Neuronal stem cell (in vitro differentiated cells): ENCODE results near the gene DIDO1.

Experiments
- DNase-seq: peaks from one replicate; pipeline ENCODE4 v3.0.0-alpha.2; 2013; ENCODE audit warnings: low spot score
- H2AFZ ChIP-seq: one replicate; pipeline ENCODE4 v1.6.1; 2013; ENCODE audit warnings: mild to moderate bottlenecking, low read length, inconsistent platforms
- H2AK5ac ChIP-seq: 2 replicates; pipeline ENCODE4 v1.6.1; 2013; ENCODE audit warnings: low read depth, mild to moderate bottlenecking, inconsistent platforms, low read length, moderate library complexity, mixed read lengths
- H2BK120ac ChIP-seq: 2 replicates; pipeline ENCODE4 v1.6.1; 2013; ENCODE audit warnings: low read depth, mild to moderate bottlenecking, inconsistent platforms, low read length, moderate library complexity, mixed read lengths
- H2BK12ac ChIP-seq: one replicate; pipeline ENCODE4 v1.6.1; 2013; ENCODE audit warnings: low read length, inconsistent platforms
- H2BK15ac ChIP-seq: 2 replicates; pipeline ENCODE4 v1.6.1; 2013; ENCODE audit warnings: mild to moderate bottlenecking, low read length, inconsistent platforms, mixed read lengths
- H2BK5ac ChIP-seq: one replicate; pipeline ENCODE4 v1.6.1; 2013; ENCODE audit warnings: inconsistent platforms, mild to moderate bottlenecking, low read length, moderate library complexity
- H3K14ac ChIP-seq: one replicate; pipeline ENCODE4 v1.6.1; 2013; ENCODE audit warnings: low read length, inconsistent platforms
- H3K18ac ChIP-seq: 2 replicates; pipeline ENCODE4 v1.6.1; 2013; ENCODE audit warnings: low read length, inconsistent platforms
- H3K23ac ChIP-seq: 2 replicates; pipeline ENCODE4 v1.6.1; 2013; ENCODE audit warnings: low read depth, mild to moderate bottlenecking, mixed read lengths, low read length, inconsistent platforms; ENCODE audit not compliant: poor library complexity
- H3K27ac ChIP-seq: replicated peaks from 3 replicates; pipeline ENCODE4 v1.5.1; 2013; ENCODE audit warnings: low read length, inconsistent platforms
- H3K27me3 ChIP-seq, 3 experiments: 2 replicates each; pipeline ENCODE4 v1.6.1; 2013; ENCODE audit warnings: low read length in 3 of 3, mild to moderate bottlenecking in 2 of 3, inconsistent platforms in 1 of 3, low read depth in 1 of 3, mixed read lengths in 1 of 3, moderate library complexity in 1 of 3; ENCODE audit not compliant: control insufficient read depth in 3 of 3, insufficient read depth in 3 of 3
- H3K36me3 ChIP-seq, 2 donors: replicated peaks in 1 of 2; 2 replicates each; pipeline ENCODE4 v1.6.1; 2013; ENCODE audit warnings: low read length in 2 of 2; ENCODE audit not compliant: control insufficient read depth in 2 of 2, insufficient read depth in 2 of 2
- H3K4ac ChIP-seq: 2 replicates; pipeline ENCODE4 v1.6.1; 2013; ENCODE audit warnings: inconsistent platforms, mild to moderate bottlenecking, low read length, moderate library complexity
- H3K4me1 ChIP-seq, 2 donors: 1 replicate in 1 of 2; 2 replicates in 1 of 2; pipeline ENCODE4 v1.6.1; 2013; ENCODE audit warnings: low read length in 2 of 2, low read depth in 1 of 2; ENCODE audit not compliant: control insufficient read depth in 2 of 2, insufficient read depth in 1 of 2
- H3K4me2 ChIP-seq: one replicate; pipeline ENCODE4 v1.6.1; 2013; ENCODE audit warnings: mild to moderate bottlenecking, low read length, inconsistent platforms; ENCODE audit not compliant: insufficient read depth, poor library complexity, severe bottlenecking
- H3K4me3 ChIP-seq, 2 donors: 2 replicates each; pipeline ENCODE4 v1.5.1; 2013; ENCODE audit warnings: low read length in 2 of 2, mild to moderate bottlenecking in 2 of 2, inconsistent platforms in 1 of 2, moderate library complexity in 1 of 2
- H3K79me1 ChIP-seq: one replicate; pipeline ENCODE4 v1.6.1; 2013; ENCODE audit warnings: low read depth, mild to moderate bottlenecking, inconsistent platforms, low read length, moderate library complexity
- H3K9ac ChIP-seq: one replicate; pipeline ENCODE4 v1.6.1; 2013; ENCODE audit warnings: mild to moderate bottlenecking, low read depth, low read length, inconsistent platforms; ENCODE audit not compliant: poor library complexity
- H3K9me3 ChIP-seq, 2 donors: replicated peaks in 1 of 2; 2 replicates each; pipeline versions ENCODE3 to v1.6.1; 2013; ENCODE audit warnings: low read length in 2 of 2, mild to moderate bottlenecking in 2 of 2, inconsistent platforms in 1 of 2, low read depth in 1 of 2, mixed read lengths in 1 of 2, moderate library complexity in 1 of 2; ENCODE audit not compliant: control insufficient read depth in 2 of 2, insufficient read depth in 1 of 2
- H4K8ac ChIP-seq: one replicate; pipeline ENCODE4 v1.6.1; 2013; ENCODE audit warnings: low read depth, mild to moderate bottlenecking, inconsistent platforms, low read length, moderate library complexity
- H4K91ac ChIP-seq: one replicate; pipeline ENCODE4 v1.6.1; 2013; ENCODE audit warnings: low read length, low read depth, mild to moderate bottlenecking, inconsistent platforms; ENCODE audit not compliant: poor library complexity
- WGBS, 2 donors: extraction: QIAGEN DNeasy Blood & Tissue Kit; methylation state at CpG; one replicate each; pipeline ENCODE4 v1.1.7; 2013; ENCODE audit warnings: missing lambda C conversion rate in 2 of 2, mixed read lengths in 1 of 2; ENCODE audit not compliant: insufficient read length in 2 of 2, insufficient replicate concordance in 1 of 2; ENCODE audit errors: extremely low coverage in 2 of 2; 5-methylcytosine and 5-hydroxymethylcytosine counted together

DIDO1 gene

GRCh38 chr20:62897666-62898065, 28.6 kb downstream of the DIDO1 start:
- Histone ChIP-seq H2BK15ac (no peak overlapping the region), H2AFZ (no peak overlapping the region), H3K9ac (no peak overlapping the region), H3K9me3 (no peaks in the 10 kb centered on the region), H3K4me2 (no peak overlapping the region), H3K4me1 (peaks cover 9 to 14% of the 10 kb centered on the region in 2 donors), H4K91ac (no peak overlapping the region), H3K36me3 (peaks cover 20 to 80% of the 10 kb centered on the region in 2 donors), H3K14ac (no peak overlapping the region), H2BK120ac (no peak overlapping the region), H2AK5ac (no peak overlapping the region), H2BK5ac (no peak overlapping the region), H3K27me3 (no peaks in the 10 kb centered on the region), H3K4ac (no peak overlapping the region), H2BK12ac (no peak overlapping the region), H4K8ac (no peak overlapping the region), H3K18ac (no peak overlapping the region), H3K23ac (no peak overlapping the region), H3K79me1 (no peaks in the 10 kb centered on the region), H3K27ac (no peak overlapping the region), H3K4me3 (no peak overlapping the region)
- no CpG with 5 or more reads among the region's 11 CpGs for WGBS, 2 donors
- no peak for DNase-seq

GRCh38 chr20:62896526-62896925, 29.8 kb downstream of the DIDO1 start:
- no CpG with 5 or more reads among the region's 16 CpGs for WGBS, 2 donors
- no peak for DNase-seq
- Histone ChIP-seq H3K27ac (no peak overlapping the region), H3K4ac (no peak overlapping the region), H2AFZ (no peak overlapping the region), H3K18ac (no peak overlapping the region), H3K36me3 (peaks cover 24 to 80% of the 10 kb centered on the region in 2 donors), H2BK12ac (no peak overlapping the region), H3K9me3 (no peaks in the 10 kb centered on the region), H4K8ac (no peak overlapping the region), H3K4me2 (no peak overlapping the region), H3K4me1 (peaks cover 9 to 14% of the 10 kb centered on the region in 2 donors), H3K9ac (no peak overlapping the region), H2BK5ac (no peak overlapping the region), H3K14ac (no peak overlapping the region), H3K27me3 (no peaks in the 10 kb centered on the region), H4K91ac (no peak overlapping the region), H3K79me1 (no peaks in the 10 kb centered on the region), H2BK120ac (no peak overlapping the region), H3K4me3 (no peak overlapping the region), H2BK15ac (no peak overlapping the region), H2AK5ac (no peak overlapping the region), H3K23ac (no peak overlapping the region)

- Histone ChIP-seq H3K18ac (no peak overlapping the region), H3K23ac (no peak overlapping the region), H2BK5ac (no peak overlapping the region), H3K27ac (no peak overlapping the region), H3K14ac (no peak overlapping the region), H3K4me3 (no peak overlapping the region), H2BK12ac (no peak overlapping the region), H4K91ac (no peak overlapping the region), H2BK15ac (no peak overlapping the region), H2AFZ (no peak overlapping the region), H3K9me3 (peaks cover 0 to 2% of the 10 kb centered on the region in 2 donors), H2BK120ac (no peak overlapping the region), H3K79me1 (no peaks in the 10 kb centered on the region), H3K36me3 (peaks cover 31 to 80% of the 10 kb centered on the region in 2 donors), H3K27me3 (no peaks in the 10 kb centered on the region), H3K4ac (no peak overlapping the region), H3K9ac (no peak overlapping the region), H2AK5ac (no peak overlapping the region), H3K4me2 (no peak overlapping the region), H4K8ac (no peak overlapping the region), H3K4me1 (peaks cover 6 to 12% of the 10 kb centered on the region in 2 donors)
- DNase-seq = no peak
- WGBS, 2 donors = no CpG with 5 or more reads among the region's 9 CpGs
These were observed 30.8 kb downstream of the DIDO1 start for GRCh38 chr20:62895539-62895938.

GRCh38 chr20:62894261-62894660, 32.0 kb downstream of the DIDO1 start:
- Histone ChIP-seq H2BK12ac (no peak overlapping the region), H2AK5ac (no peak overlapping the region), H3K9me3 (peaks cover 0 to 2% of the 10 kb centered on the region in 2 donors), H3K4me1 (peaks cover 0 to 2% of the 10 kb centered on the region in 2 donors), H3K18ac (no peak overlapping the region), H3K4me2 (no peak overlapping the region), H2AFZ (no peak overlapping the region), H3K27ac (no peak overlapping the region), H3K14ac (no peak overlapping the region), H3K23ac (no peak overlapping the region), H2BK15ac (no peak overlapping the region), H4K91ac (no peak overlapping the region), H3K4me3 (no peak overlapping the region), H2BK5ac (no peak overlapping the region), H3K79me1 (no peaks in the 10 kb centered on the region), H3K9ac (no peak overlapping the region), H3K36me3 (peaks cover 41 to 90% of the 10 kb centered on the region in 2 donors), H4K8ac (no peak overlapping the region), H2BK120ac (no peak overlapping the region), H3K27me3 (no peaks in the 10 kb centered on the region), H3K4ac (no peak overlapping the region)
- WGBS, 2 donors = no CpG with 5 or more reads among the region's 14 CpGs
- DNase-seq = no peak
